Fibroblast of lung (primary cell): ENCODE data around the gene ITPKC. TPM values are rescaled to one million over a fixed set of nuclear protein-coding genes. Genes with fewer than 3 reads are reported as not detected.

ENCODE experiments used
- DNase-seq, 2 donors: peaks; one replicate each; pipeline versions ENCODE4 v3.0.0 to v3.0.0-alpha.2; 2010; ENCODE audit warnings: low read depth in 2 of 2
- H2AFZ ChIP-seq: 2 replicates; pipeline ENCODE4 v1.5.1; 2012; ENCODE audit warnings: low read length, control low read depth, inconsistent platforms
- H3K27ac ChIP-seq: 2 replicates; pipeline ENCODE4 v1.5.1; 2011; ENCODE audit warnings: low read length, control low read depth; ENCODE audit not compliant: insufficient read depth
- H3K27me3 ChIP-seq: 2 replicates; pipeline ENCODE4 v1.5.1; 2011; ENCODE audit warnings: mild to moderate bottlenecking, low read length; ENCODE audit not compliant: control insufficient read depth, insufficient read depth
- H3K36me3 ChIP-seq: 2 replicates; pipeline ENCODE4 v1.5.1; 2011; ENCODE audit warnings: low read length; ENCODE audit not compliant: control insufficient read depth, insufficient read depth
- H3K4me1 ChIP-seq: 2 replicates; pipeline ENCODE4 v1.5.1; 2011; ENCODE audit warnings: low read length; ENCODE audit not compliant: control insufficient read depth, insufficient read depth; ENCODE audit errors: extremely low read depth
- H3K4me2 ChIP-seq: 2 replicates; pipeline ENCODE4 v1.5.1; 2011; ENCODE audit warnings: low read length, control low read depth; ENCODE audit not compliant: insufficient read depth; ENCODE audit errors: extremely low read depth
- H3K4me3 ChIP-seq, 4 experiments: fragments of 200-600 bp in 1 of 4; sonication (generic) in 1 of 4; replicated peaks in 1 of 4; 2 replicates each; pipeline ENCODE4 v1.5.1; 2011 to 2016; ENCODE audit warnings: low read length in 4 of 4, low read depth in 3 of 4, mild to moderate bottlenecking in 3 of 4, control low read depth in 2 of 4, inconsistent platforms in 1 of 4, mixed read lengths in 1 of 4; ENCODE audit not compliant: insufficient read depth in 1 of 4; ENCODE audit errors: control extremely low read depth in 1 of 4
- H3K79me2 ChIP-seq: 2 replicates; pipeline ENCODE4 v1.5.1; 2012; ENCODE audit warnings: mild to moderate bottlenecking, low read length, inconsistent platforms; ENCODE audit not compliant: control insufficient read depth, insufficient read depth
- H3K9ac ChIP-seq: 2 replicates; pipeline ENCODE4 v1.5.1; 2011; ENCODE audit warnings: mild to moderate bottlenecking, low read length, control low read depth; ENCODE audit not compliant: insufficient read depth
- H3K9me3 ChIP-seq: 2 replicates; pipeline ENCODE4 v1.5.1; 2012; ENCODE audit warnings: low read depth, low read length; ENCODE audit not compliant: control insufficient read depth, insufficient read depth
- H4K20me1 ChIP-seq: 2 replicates; pipeline ENCODE4 v1.5.1; 2011; ENCODE audit warnings: low read length; ENCODE audit not compliant: control insufficient read depth, insufficient read depth; ENCODE audit errors: extremely low read depth
- CTCF ChIP-seq, 2 donors: IDR thresholded peaks in 1 of 2; conservative IDR thresholded peaks in 1 of 2; 1 replicate in 1 of 2; 2 replicates in 1 of 2; pipeline ENCODE4 v1.5.1; 2011 to 2012; ENCODE audit warnings: low read length in 2 of 2, control low read depth in 1 of 2, inconsistent platforms in 1 of 2, low read depth in 1 of 2, mild to moderate bottlenecking in 1 of 2
- EZH2 ChIP-seq: IDR thresholded peaks from 2 replicates; pipeline ENCODE4 v1.5.1; 2012; ENCODE audit warnings: low read length, control low read depth, mild to moderate bottlenecking; ENCODE audit errors: missing control alignments
- polyA plus RNA-seq, 2 donors: library from polyadenylated mRNA; depleted of rRNA in 1 of 2; stranded (reverse) in 1 of 2; unstranded in 1 of 2; fragments of >200 nt; gene quantifications; 2 replicates each; pipeline ENCODE4 v1.2.1, GENCODE V29; 2011 to 2012; ENCODE audit warnings: missing spikeins in 1 of 2
- total RNA-seq: library from RNA; depleted of rRNA; stranded (reverse); fragments of >200 nt; gene quantifications from 2 replicates; pipeline ENCODE4 v1.2.1, GENCODE V29; 2014

ITPKC gene
- total and polyA plus RNA-seq, 2 donors (not counting 1 experiment from before 2014, with no cell fraction given), result 6.5 to 23.1 TPM

GRCh38 chr19:40693150-40693788, 23.6 kb upstream of the ITPKC start:
- no peak overlapping the region for H3K9ac ChIP-seq
- H3K79me2 ChIP-seq, result peaks cover 20% of the 10 kb centered on the region
- H3K9me3 ChIP-seq, result no peaks in the 10 kb centered on the region
- H3K36me3 ChIP-seq, result peaks cover 12% of the 10 kb centered on the region
- no peaks in the 10 kb centered on the region for H3K27me3 ChIP-seq
- H3K4me3 ChIP-seq, result no peak overlapping the region
- H4K20me1 ChIP-seq, result no peaks in the 10 kb centered on the region
- no peak overlapping the region for H2AFZ ChIP-seq
- DNase-seq, result no peak
- TF ChIP-seq CTCF (conservative IDR thresholded peaks at IDR 0.05 in 1 of 2, IDR thresholded peaks at IDR 0.05 in 1 of 2; ENCODE audit: low read depth in 1 of 2, low read length in 2 of 2), result no peak
- no peak for TF ChIP-seq EZH2
- peaks cover 16% of the 10 kb centered on the region for H3K4me1 ChIP-seq
- H3K4me2 ChIP-seq, result no peak overlapping the region
- H3K27ac ChIP-seq, result no peak overlapping the region

- Histone ChIP-seq H4K20me1 (no peaks in the 10 kb centered on the region), H3K9me3 (no peaks in the 10 kb centered on the region), H3K36me3 (peaks cover 12% of the 10 kb centered on the region), H3K4me3 (no peak overlapping the region), H3K79me2 (peaks cover 14% of the 10 kb centered on the region), H3K9ac (no peak overlapping the region), H3K27me3 (no peaks in the 10 kb centered on the region), H3K4me1 (peaks cover 12% of the 10 kb centered on the region), H2AFZ (no peak overlapping the region), H3K27ac (no peak overlapping the region), H3K4me2 (no peak overlapping the region)
- TF ChIP-seq CTCF (conservative IDR thresholded peaks at IDR 0.05 in 1 of 2, IDR thresholded peaks at IDR 0.05 in 1 of 2; ENCODE audit: low read depth in 1 of 2, low read length in 2 of 2) (no peak), EZH2 (no peak)
- DNase-seq, result no peak
These were observed 23.0 kb upstream of the ITPKC start for GRCh38 chr19:40693896-40694295.

GRCh38 chr19:40695881-40696280, 21.0 kb upstream of the ITPKC start:
- TF ChIP-seq CTCF (conservative IDR thresholded peaks at IDR 0.05 in 1 of 2, IDR thresholded peaks at IDR 0.05 in 1 of 2; ENCODE audit: low read depth in 1 of 2, low read length in 2 of 2) (no peak), EZH2 (no peak)
- Histone ChIP-seq H4K20me1 (no peaks in the 10 kb centered on the region), H3K4me3 (no peak overlapping the region), H3K27ac (no peak overlapping the region), H3K9me3 (no peaks in the 10 kb centered on the region), H2AFZ (no peak overlapping the region), H3K36me3 (peaks cover 12% of the 10 kb centered on the region), H3K79me2 (no peaks in the 10 kb centered on the region), H3K4me2 (no peak overlapping the region), H3K27me3 (no peaks in the 10 kb centered on the region), H3K9ac (no peak overlapping the region), H3K4me1 (peaks cover 8% of the 10 kb centered on the region)
- no peak for DNase-seq
